NB4 (cell line): ENCODE measurements around the gene KPRP.

Experiments
- DNase-seq: peaks from one replicate; pipeline ENCODE4 v3.0.0; 2010; ENCODE audit warnings: low read depth
- H3K4me3 ChIP-seq: one replicate; pipeline ENCODE4 v1.5.1; 2011; ENCODE audit warnings: mild to moderate bottlenecking, low read depth, low read length, moderate library complexity
- MYC ChIP-seq: IDR thresholded peaks from 2 replicates; pipeline ENCODE4 v1.6.1; 2011; ENCODE audit warnings: low read depth, low read length
- POLR2A ChIP-seq: IDR thresholded peaks from 2 replicates; pipeline ENCODE4 v1.6.1; 2011; ENCODE audit warnings: mild to moderate bottlenecking; ENCODE audit not compliant: insufficient read length; ENCODE audit errors: extremely low read depth
- TF ChIP-seq, protein P1 (sequence below): IDR thresholded peaks from 2 replicates; pipeline ENCODE4 v1.6.1; 2011; ENCODE audit warnings: low read depth, low read length
- TF ChIP-seq, protein P2 (sequence below): IDR thresholded peaks from one replicate; pipeline ENCODE4 v1.5.1; 2012; ENCODE audit warnings: low read depth, low read length

The KPRP gene

DNA sequence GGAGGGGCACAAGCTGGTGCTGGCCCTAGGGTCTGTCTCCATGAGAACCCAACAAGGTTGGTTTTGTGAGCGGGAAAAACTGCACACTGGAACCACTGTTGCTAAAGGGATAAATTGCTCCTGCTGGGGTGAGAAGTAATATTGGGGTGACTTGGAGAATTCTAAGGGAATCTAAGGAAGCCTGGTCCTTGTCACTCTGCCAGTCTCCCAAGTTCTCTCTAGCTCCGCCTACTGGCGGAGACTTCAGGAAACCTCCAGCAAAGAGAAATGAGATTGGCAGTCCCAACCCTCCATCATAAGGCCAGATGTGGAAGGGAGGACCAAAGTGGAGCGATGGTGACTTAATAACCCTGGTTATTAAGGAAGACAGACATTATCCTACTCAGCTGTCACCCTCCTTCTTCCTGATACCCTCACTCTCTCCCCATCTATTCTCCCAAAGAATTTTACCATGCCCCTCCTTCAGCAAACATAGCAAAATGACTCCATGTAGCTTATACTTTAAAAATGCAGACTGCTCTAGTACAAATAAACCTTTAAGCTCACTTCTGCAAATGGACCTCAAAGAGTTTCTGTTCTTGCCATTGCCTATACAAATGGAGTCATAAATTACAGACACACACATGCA, 19.8 kb downstream of the KPRP start:
- DNase-seq, result peak; percentile 41
- H3K4me3 ChIP-seq, result no peak overlapping the region
- TF ChIP-seq, protein P1, sequence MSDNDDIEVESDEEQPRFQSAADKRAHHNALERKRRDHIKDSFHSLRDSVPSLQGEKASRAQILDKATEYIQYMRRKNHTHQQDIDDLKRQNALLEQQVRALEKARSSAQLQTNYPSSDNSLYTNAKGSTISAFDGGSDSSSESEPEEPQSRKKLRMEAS, result no peak
- TF ChIP-seq, protein P2, sequence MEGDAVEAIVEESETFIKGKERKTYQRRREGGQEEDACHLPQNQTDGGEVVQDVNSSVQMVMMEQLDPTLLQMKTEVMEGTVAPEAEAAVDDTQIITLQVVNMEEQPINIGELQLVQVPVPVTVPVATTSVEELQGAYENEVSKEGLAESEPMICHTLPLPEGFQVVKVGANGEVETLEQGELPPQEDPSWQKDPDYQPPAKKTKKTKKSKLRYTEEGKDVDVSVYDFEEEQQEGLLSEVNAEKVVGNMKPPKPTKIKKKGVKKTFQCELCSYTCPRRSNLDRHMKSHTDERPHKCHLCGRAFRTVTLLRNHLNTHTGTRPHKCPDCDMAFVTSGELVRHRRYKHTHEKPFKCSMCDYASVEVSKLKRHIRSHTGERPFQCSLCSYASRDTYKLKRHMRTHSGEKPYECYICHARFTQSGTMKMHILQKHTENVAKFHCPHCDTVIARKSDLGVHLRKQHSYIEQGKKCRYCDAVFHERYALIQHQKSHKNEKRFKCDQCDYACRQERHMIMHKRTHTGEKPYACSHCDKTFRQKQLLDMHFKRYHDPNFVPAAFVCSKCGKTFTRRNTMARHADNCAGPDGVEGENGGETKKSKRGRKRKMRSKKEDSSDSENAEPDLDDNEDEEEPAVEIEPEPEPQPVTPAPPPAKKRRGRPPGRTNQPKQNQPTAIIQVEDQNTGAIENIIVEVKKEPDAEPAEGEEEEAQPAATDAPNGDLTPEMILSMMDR, result peak; percentile 71

DNA sequence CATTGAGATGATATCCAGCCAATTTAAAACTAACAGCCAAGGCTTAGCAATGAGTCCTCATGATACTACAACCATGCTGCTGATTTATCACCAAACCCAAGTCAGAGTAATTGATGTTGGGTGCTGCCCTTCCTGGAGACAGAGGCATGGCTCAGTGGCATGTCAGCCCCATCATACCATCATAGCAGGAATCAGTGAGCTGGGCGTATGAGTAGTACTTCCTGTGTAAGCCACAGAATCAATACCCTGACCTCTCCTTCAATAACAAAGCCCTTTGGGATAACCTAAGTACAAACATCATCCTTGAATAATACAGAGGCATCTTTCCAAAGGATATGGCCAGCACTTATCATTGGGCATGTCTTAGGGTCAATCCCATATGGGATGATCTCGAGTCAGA, 25.3 kb downstream of the KPRP start:
- no peak for DNase-seq
- TF ChIP-seq MYC (no peak), POLR2A (no peak)
- TF ChIP-seq, protein P1, result no peak
- TF ChIP-seq, protein P2, result no peak
- no peak overlapping the region for H3K4me3 ChIP-seq

DNA sequence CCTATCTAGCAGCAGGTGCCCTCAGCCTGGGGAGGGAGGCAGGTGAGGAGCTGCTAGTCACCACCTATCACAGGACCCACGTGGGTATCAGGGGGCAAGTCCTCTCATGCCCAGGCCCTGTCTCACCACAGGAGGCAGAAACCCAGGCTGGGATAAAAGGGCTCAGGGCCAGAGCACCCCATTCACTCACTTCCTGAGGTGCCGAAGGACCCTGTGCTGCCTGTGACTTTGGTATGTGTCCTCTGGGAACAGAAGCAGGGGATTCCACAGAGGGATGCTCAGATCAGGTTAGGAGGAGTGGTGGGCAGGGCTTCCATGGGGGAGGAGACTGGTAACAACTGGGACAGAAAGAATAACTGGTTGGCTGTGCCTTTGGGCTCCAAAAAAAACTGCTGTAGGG, 28.3 kb downstream of the KPRP start, which contains the start of gene LCE1E:
Gene LCE1E, plus strand, starts transcription at position 181 of the 400 bp plus-strand sequence. CDS start 1,043 bp downstream, outside the sequence.
- H3K4me3 ChIP-seq, result no peak within 1 kb of the TSS
- DNase-seq, result no peak
- TF ChIP-seq, protein P2, result no peak
- TF ChIP-seq, protein P1, result no peak
- TF ChIP-seq POLR2A (no peak), MYC (no peak)

DNA sequence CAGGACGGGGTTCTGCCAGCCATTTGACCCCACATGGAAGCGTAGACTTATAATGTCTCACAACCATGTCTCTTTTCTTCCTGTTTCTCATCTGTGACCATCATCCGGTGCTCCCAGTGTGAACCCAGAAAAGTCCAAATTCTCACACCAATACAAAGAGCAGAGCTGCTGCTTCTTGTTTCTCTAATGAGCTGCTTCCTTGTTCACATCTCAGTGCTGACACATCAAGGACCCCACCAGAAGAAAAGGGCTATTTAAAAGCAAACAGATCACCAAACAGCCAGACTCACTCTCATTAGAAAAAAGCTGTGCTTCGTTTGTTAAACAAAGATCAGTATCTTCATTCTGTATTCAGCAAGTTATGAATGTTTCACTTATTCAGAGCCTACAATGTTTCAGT, 37.9 kb downstream of the KPRP start:
- no peak for TF ChIP-seq MYC
- no peak for TF ChIP-seq POLR2A
- TF ChIP-seq, protein P1, result no peak
- TF ChIP-seq, protein P2, result no peak
- DNase-seq, result no peak

DNA sequence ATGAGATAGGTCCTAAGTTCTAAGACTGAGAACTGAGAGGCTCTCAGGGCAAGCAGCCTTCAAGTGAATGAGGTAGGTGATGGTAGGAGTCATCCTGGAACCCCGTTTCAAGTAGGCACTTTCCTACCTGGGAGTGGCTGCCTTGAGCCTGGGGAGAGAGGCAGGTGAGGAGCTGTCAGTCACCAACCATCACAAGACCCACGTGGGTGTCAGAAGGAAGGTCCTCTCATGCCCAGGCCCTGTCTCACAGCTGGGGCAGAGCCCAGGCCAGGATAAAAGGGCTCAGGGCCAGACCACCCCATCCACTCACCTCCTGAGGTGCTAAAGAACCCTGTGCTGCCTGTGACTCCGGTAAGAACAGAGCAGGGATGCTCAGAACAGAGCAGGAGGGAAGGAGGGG, 38.6 kb downstream of the KPRP start, which contains the start of gene LCE1D:
Gene LCE1D, plus strand, starts transcription at position 301 of the 400 bp plus-strand sequence. CDS start 1,074 bp downstream, outside the sequence.
- no peak for DNase-seq
- TF ChIP-seq MYC, result no peak
- TF ChIP-seq, protein P1, result no peak
- TF ChIP-seq POLR2A, result no peak
- TF ChIP-seq, protein P2, result no peak
- no peak within 1 kb of the TSS for H3K4me3 ChIP-seq

More for the DNA sequence above, 37.9 kb downstream of the KPRP start:
- H3K4me3 ChIP-seq, result no peak overlapping the region
